Pancreas (tissue), 10 donors: ENCODE measurements around the gene PDE6B. TPM values are rescaled to one million over a fixed set of nuclear protein-coding genes. Genes with fewer than 3 reads are reported as not detected.

Experiments used
- ATAC-seq, 4 donors: fragments of 200-7000 bp; cut with Tn5 transposase; one replicate each; pipeline versions ENCODE4 v1.8.0 to v1.9.1; 2020; ENCODE audit warnings: mild to moderate bottlenecking in 4 of 4, moderate library complexity in 4 of 4
- DNase-seq, 6 donors: peaks; one replicate each; pipeline ENCODE4 v3.0.0-alpha.2; 2020
- FAIRE-seq: peaks from 2 replicates; lab custom pipeline; 2012; peaks lifted over from hg19 to GRCh38; lab: Jason Lieb, UNC
- H3K27ac ChIP-seq, 4 donors: fragments of 200-600 bp; sonication (generic); 1 replicate in 3 of 4; 2 replicates in 1 of 4; pipeline versions ENCODE4 v1.5.0 to v1.8.0; 2020
- H3K27me3 ChIP-seq, 4 donors: fragments of 200-600 bp; one replicate each; pipeline ENCODE4 v1.8.0; 2021
- H3K36me3 ChIP-seq, 3 donors: fragments of 200-600 bp; sonication (generic) in 1 of 3; one replicate each; pipeline versions ENCODE4 v1.5.0 to v1.8.0; 2020 to 2021
- H3K4me1 ChIP-seq, 3 donors: fragments of 200-600 bp; one replicate each; pipeline ENCODE4 v1.8.0; 2021
- H3K4me3 ChIP-seq, 4 donors: fragments of 200-600 bp; sonication (generic) in 2 of 4; one replicate each; pipeline versions ENCODE4 v1.5.0 to v1.8.0; 2020 to 2021
- H3K9me3 ChIP-seq, 4 donors: fragments of 200-600 bp; one replicate each; pipeline ENCODE4 v1.8.0; 2021
- CTCF ChIP-seq, 4 donors: fragments of 200-600 bp; sonication (generic) in 3 of 4; IDR thresholded peaks; one replicate each; pipeline versions ENCODE4 v1.5.0 to v1.8.0; 2021; ENCODE audit warnings: antibody characterized with exemption in 4 of 4
- WGBS, 2 donors: extraction: QIAGEN DNeasy Blood & Tissue Kit; methylation state at CpG; one replicate each; pipeline ENCODE4 v1.1.7; 2013; 5-methylcytosine and 5-hydroxymethylcytosine counted together
- intact Hi-C, 3 donors: fragments of 100-400 bp; cut with DNase I; formaldehyde crosslinking; loops; one replicate each; pipeline versions ENCODE4 v1.11.1 to v1.14.2; 2022
- polyA plus RNA-seq, 2 donors: library from polyadenylated mRNA; stranded (reverse); fragments of 200-250 nt; gene quantifications; one replicate each; pipeline ENCODE4 v1.2.3, GENCODE V29; 2013
- total RNA-seq, 6 donors: library from RNA; stranded (reverse); fragmentation: NEBNext Ultra II Directional in 4 of 6; extraction: Animal tissue kit (Norgen Biotek cat#: 25700) in 4 of 6; gene quantifications; one replicate each; pipeline versions ENCODE4 v1.2.1 to v1.2.4, GENCODE V29; 2021 to 2023
- donor health status: healthy with polysubstance abuse.
- donor health status: DM: no; HTN: no; CAD: no; lungs with moderate emphysema.
- donor health status: DM: no; HTN: no; CAD: no.
- donor health status: control.
- donor health status: control.
- donor health status: Bipolar disorder and iron deficiency.
- donor health status: DM: yes; HTN: yes; CAD: no.
- donor health status: DM: no; HTN: no; CAD: no.
- donor health status: DM: no; HTN: no; CAD: no.
- donor health status: DM: yes; HTN: yes; CAD: no.

PDE6B gene
- total and polyA plus RNA-seq, 8 donors = 0.99 to 6.6 (median 2.9) TPM

GRCh38 chr4:712093-712492 is 86.7 kb downstream of the PDE6B start:
- 57 to 72% methylated on average over 3 of the region's 3 CpGs for WGBS, 2 donors
- H3K4me1 ChIP-seq = peaks cover 0 to 6% (median 0%) of the 10 kb centered on the region in 3 donors
- FAIRE-seq = no peak

GRCh38 chr4:712916-713632 is 87.7 kb downstream of the PDE6B start:
- H3K9me3 ChIP-seq = no peaks in the 10 kb centered on the region
- TF ChIP-seq CTCF (IDR thresholded peaks at IDR 0.05) = no peak
- WGBS, 2 donors = 90 to 95% methylated on average over 9 of the region's 9 CpGs
- H3K27ac ChIP-seq = no peak overlapping the region
- H3K36me3 ChIP-seq = no peaks in the 10 kb centered on the region
- H3K27me3 ChIP-seq = no peaks in the 10 kb centered on the region
- peak in 1 of 6 donors; percentile 53 for DNase-seq
- no peak for FAIRE-seq
- peaks cover 0 to 5% (median 0%) of the 10 kb centered on the region in 3 donors for H3K4me1 ChIP-seq
- intact Hi-C loops = no loop called here
- no peak overlapping the region for H3K4me3 ChIP-seq
- no peak for ATAC-seq

More at GRCh38 chr4:712093-712492, 86.7 kb downstream of the PDE6B start:
- H3K4me3 ChIP-seq = no peak overlapping the region
- no peak for TF ChIP-seq CTCF (IDR thresholded peaks at IDR 0.05)
- H3K27me3 ChIP-seq = no peaks in the 10 kb centered on the region
- H3K36me3 ChIP-seq = no peaks in the 10 kb centered on the region
- ATAC-seq (no peak), DNase-seq (no peak)
- H3K27ac ChIP-seq = no peak overlapping the region
- H3K9me3 ChIP-seq = no peaks in the 10 kb centered on the region
- intact Hi-C loops = no loop called here

GRCh38 chr4:714087-714486 is 88.7 kb downstream of the PDE6B start:
- no peak for TF ChIP-seq CTCF (IDR thresholded peaks at IDR 0.05)
- DNase-seq (peak in 1 of 6 donors; percentile 31), ATAC-seq (peak in 1 of 4 donors; percentile 11), FAIRE-seq (no peak)
- 92 to 98% methylated on average over 18 of the region's 18 CpGs for WGBS, 2 donors
- Histone ChIP-seq H3K27ac (no peak overlapping the region), H3K4me1 (no peaks in the 10 kb centered on the region), H3K36me3 (no peaks in the 10 kb centered on the region), H3K4me3 (no peak overlapping the region), H3K27me3 (no peaks in the 10 kb centered on the region), H3K9me3 (no peaks in the 10 kb centered on the region)
- intact Hi-C loops = no loop called here

- Histone ChIP-seq H3K4me3 (no peak overlapping the region), H3K36me3 (peaks cover 0 to 3% (median 0%) of the 10 kb centered on the region in 3 donors), H3K4me1 (no peaks in the 10 kb centered on the region), H3K9me3 (no peaks in the 10 kb centered on the region), H3K27me3 (no peaks in the 10 kb centered on the region), H3K27ac (no peak overlapping the region)
- no peak for FAIRE-seq
- WGBS, 2 donors = 90 to 92% methylated on average over 32 to 34 of the region's 34 CpGs
- peak in 1 of 4 donors; percentile 21 for ATAC-seq
- intact Hi-C loops = no loop called here
- no peak for TF ChIP-seq CTCF (IDR thresholded peaks at IDR 0.05)
- peak in 2 of 6 donors; percentile 17 to 53 for DNase-seq
Observed at GRCh38 chr4:717601-718320, 92.4 kb downstream of the PDE6B start.
